ENCODE results near the gene DHX30.

DNA sequence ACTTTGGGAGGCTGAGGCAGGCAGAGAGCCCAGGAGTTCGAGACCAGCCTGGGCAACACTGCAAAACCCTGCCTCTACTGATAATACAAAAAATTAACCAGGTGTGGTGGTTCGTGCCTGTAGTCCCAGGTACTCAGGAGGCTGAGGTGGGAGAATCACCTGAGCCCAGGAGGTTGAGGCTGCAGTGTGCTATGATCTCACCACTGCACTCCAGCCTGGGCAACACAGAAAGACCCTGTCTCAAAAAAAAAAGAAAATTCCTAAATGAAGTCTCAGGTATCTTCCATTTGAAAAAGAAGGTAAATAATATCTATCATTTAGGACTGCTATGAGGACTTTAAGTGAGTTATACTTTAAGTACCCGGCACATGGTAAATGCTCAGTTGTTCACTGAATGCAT is 24.2 kb upstream of the DHX30 start:
- TF ChIP-seq, protein P1, sequence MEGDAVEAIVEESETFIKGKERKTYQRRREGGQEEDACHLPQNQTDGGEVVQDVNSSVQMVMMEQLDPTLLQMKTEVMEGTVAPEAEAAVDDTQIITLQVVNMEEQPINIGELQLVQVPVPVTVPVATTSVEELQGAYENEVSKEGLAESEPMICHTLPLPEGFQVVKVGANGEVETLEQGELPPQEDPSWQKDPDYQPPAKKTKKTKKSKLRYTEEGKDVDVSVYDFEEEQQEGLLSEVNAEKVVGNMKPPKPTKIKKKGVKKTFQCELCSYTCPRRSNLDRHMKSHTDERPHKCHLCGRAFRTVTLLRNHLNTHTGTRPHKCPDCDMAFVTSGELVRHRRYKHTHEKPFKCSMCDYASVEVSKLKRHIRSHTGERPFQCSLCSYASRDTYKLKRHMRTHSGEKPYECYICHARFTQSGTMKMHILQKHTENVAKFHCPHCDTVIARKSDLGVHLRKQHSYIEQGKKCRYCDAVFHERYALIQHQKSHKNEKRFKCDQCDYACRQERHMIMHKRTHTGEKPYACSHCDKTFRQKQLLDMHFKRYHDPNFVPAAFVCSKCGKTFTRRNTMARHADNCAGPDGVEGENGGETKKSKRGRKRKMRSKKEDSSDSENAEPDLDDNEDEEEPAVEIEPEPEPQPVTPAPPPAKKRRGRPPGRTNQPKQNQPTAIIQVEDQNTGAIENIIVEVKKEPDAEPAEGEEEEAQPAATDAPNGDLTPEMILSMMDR (IDR thresholded peaks at IDR 0.05), result no peak
- TF ChIP-seq EZH2 (IDR thresholded peaks at IDR 0.05), result no peak
- TF ChIP-seq EZH2phosphoT487 (IDR thresholded peaks at IDR 0.05), result no peak

All from neural progenitor cell (in vitro differentiated cells).